Progenitor cell of endocrine pancreas (in vitro differentiated cells): Measurements from ENCODE around the gene KPNA2. TPM values are rescaled to one million over a fixed set of nuclear protein-coding genes. Genes with fewer than 3 reads are reported as not detected.

Experiments used
- DNase-seq: peaks from one replicate; pipeline ENCODE4 v3.0.0; 2021; ENCODE audit warnings: low spot score; ENCODE audit not compliant: unreplicated experiment
- H3K27ac Mint-ChIP-seq: 2 replicates; pipeline ENCODE4 v1.8.0; 2021; ENCODE audit warnings: mild to moderate bottlenecking, moderate library complexity, mixed read lengths
- H3K27me3 Mint-ChIP-seq: 2 replicates; pipeline ENCODE4 v1.8.0; 2021; ENCODE audit warnings: mixed read lengths
- H3K36me3 Mint-ChIP-seq: 2 replicates; pipeline ENCODE4 v1.8.0; 2022; ENCODE audit warnings: mixed read lengths; ENCODE audit not compliant: insufficient read depth
- H3K4me1 Mint-ChIP-seq: 2 replicates; pipeline ENCODE4 v1.8.0; 2021; ENCODE audit warnings: low read depth, mixed read lengths
- H3K4me3 Mint-ChIP-seq: 2 replicates; pipeline ENCODE4 v1.8.0; 2021; ENCODE audit warnings: low read depth, mild to moderate bottlenecking, moderate library complexity, mixed read lengths
- H3K9me3 Mint-ChIP-seq: 2 replicates; pipeline ENCODE4 v1.8.0; 2021; ENCODE audit warnings: low read depth, mixed read lengths
- CTCF ChIP-seq: fragments of 200-600 bp; sonication (generic); IDR thresholded peaks from one replicate; pipeline ENCODE4 v1.5.0; 2021; ENCODE audit warnings: antibody characterized with exemption, mild to moderate bottlenecking; ENCODE audit not compliant: unreplicated experiment
- total RNA-seq: library from RNA; stranded (reverse); gene quantifications from 2 replicates; pipeline ENCODE4 v1.2.1, GENCODE V29; 2021

Gene KPNA2
- total RNA-seq, 1 donor from 2014 or later = 140 TPM

GRCh38 chr17:67999291-67999911 lies 36.1 kb upstream of the KPNA2 start:
- Mint-ChIP-seq H3K36me3 (no peaks in the 10 kb centered on the region), H3K4me3 (no peak overlapping the region), H3K27ac (peak overlapping the region; percentile 67), H3K27me3 (peaks cover 13% of the 10 kb centered on the region), H3K9me3 (no peaks in the 10 kb centered on the region), H3K4me1 (peaks cover 12% of the 10 kb centered on the region)
- TF ChIP-seq CTCF = no peak
- no peak for DNase-seq

GRCh38 chr17:68004201-68004600 lies 31.3 kb upstream of the KPNA2 start:
- no peaks in the 10 kb centered on the region for H3K4me1 Mint-ChIP-seq
- peaks cover 2% of the 10 kb centered on the region for H3K27me3 Mint-ChIP-seq
- no peak for DNase-seq
- H3K4me3 Mint-ChIP-seq = no peak overlapping the region
- TF ChIP-seq CTCF = no peak
- H3K27ac Mint-ChIP-seq = no peak overlapping the region
- H3K36me3 Mint-ChIP-seq = no peaks in the 10 kb centered on the region
- H3K9me3 Mint-ChIP-seq = no peaks in the 10 kb centered on the region

- no peak for TF ChIP-seq CTCF
- Mint-ChIP-seq H3K36me3 (no peaks in the 10 kb centered on the region), H3K27ac (no peak overlapping the region), H3K4me1 (no peaks in the 10 kb centered on the region), H3K9me3 (no peaks in the 10 kb centered on the region), H3K27me3 (peaks cover 2% of the 10 kb centered on the region), H3K4me3 (no peak overlapping the region)
- DNase-seq = no peak
These were observed 28.7 kb upstream of the KPNA2 start for GRCh38 chr17:68006797-68007196.

GRCh38 chr17:68011199-68011665 lies 24.3 kb upstream of the KPNA2 start:
- peaks cover 2% of the 10 kb centered on the region for H3K27me3 Mint-ChIP-seq
- peak overlapping the region; percentile 49 for H3K4me3 Mint-ChIP-seq
- no peaks in the 10 kb centered on the region for H3K4me1 Mint-ChIP-seq
- no peak for DNase-seq
- H3K27ac Mint-ChIP-seq = no peak overlapping the region
- TF ChIP-seq CTCF = peak; percentile 73
- no peaks in the 10 kb centered on the region for H3K36me3 Mint-ChIP-seq
- no peaks in the 10 kb centered on the region for H3K9me3 Mint-ChIP-seq

GRCh38 chr17:68013385-68013784 lies 22.1 kb upstream of the KPNA2 start:
- H3K4me3 Mint-ChIP-seq = no peak overlapping the region
- no peak for TF ChIP-seq CTCF
- no peak for DNase-seq
- H3K27ac Mint-ChIP-seq = no peak overlapping the region
- no peaks in the 10 kb centered on the region for H3K36me3 Mint-ChIP-seq
- no peaks in the 10 kb centered on the region for H3K9me3 Mint-ChIP-seq
- no peaks in the 10 kb centered on the region for H3K4me1 Mint-ChIP-seq
- peaks cover 2% of the 10 kb centered on the region for H3K27me3 Mint-ChIP-seq
